Activated gamma-delta T cell treated with anti-CD3 and anti-CD28 coated beads, Interleukin-2, amount 50 U/mL, for 16 hours (primary cell): Measurements from ENCODE around the gene SNAP25.

Source experiments
- DNase-seq: peaks from one replicate; pipeline ENCODE4 v3.0.0-alpha.2; 2020; ENCODE audit warnings: low read depth

Gene SNAP25

DNA sequence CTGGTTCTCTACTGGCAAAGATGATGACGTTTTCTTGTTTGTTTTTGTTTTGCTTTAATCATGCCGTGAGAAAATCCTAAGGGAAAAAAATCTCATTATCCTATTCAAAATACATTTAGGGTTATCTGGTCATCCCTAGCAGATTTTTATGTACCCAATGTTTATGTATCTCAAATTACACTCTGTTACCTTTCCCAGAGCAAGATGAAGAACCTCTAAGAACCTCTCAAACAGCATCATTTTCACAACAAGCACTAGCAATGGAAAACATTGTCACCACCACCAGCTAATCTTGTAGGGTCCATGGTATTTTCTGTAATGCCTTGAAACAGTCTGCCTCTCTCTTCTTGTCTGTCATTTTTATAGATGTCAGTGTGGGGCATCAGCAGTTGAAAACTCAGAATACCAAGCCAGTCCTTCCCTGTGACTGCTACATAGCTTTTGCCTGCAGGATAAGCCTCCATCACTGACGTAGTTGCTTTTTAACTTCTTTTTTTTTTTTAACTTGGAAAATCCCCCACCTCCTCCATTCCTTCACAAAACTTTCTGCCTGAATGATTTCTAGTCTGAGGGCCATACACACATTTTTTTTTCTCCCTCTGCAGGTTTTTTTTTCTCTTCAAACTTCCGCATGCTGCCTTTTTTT, 2.4 kb upstream of the SNAP25 start:
- DNase-seq: no peak

- DNase-seq: no peak
These were observed 764 bp upstream of the SNAP25 start for GRCh38 chr20:10217721-10218410.

DNA sequence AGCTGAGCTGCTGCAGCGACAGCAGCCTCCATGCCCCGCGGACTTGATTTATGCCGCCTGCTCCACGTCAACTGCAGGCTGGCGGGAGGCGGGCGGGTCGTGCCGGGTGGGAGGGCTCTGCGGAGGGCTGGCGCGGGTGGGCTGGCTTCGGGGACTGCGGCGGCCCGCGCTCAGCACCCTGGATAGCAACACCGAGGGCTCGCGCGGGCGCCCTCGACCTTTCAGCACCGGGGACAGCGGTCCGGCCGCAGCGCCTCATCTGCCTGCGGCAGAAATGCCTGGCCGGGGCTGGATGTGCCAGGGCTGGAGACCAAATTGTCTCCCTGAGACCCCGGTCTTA, 792 bp downstream of the SNAP25 start:
- peak; percentile 26 for DNase-seq

GRCh38 chr20:10219993-10220750, 1.5 kb downstream of the SNAP25 start:
- DNase-seq: no peak

DNA sequence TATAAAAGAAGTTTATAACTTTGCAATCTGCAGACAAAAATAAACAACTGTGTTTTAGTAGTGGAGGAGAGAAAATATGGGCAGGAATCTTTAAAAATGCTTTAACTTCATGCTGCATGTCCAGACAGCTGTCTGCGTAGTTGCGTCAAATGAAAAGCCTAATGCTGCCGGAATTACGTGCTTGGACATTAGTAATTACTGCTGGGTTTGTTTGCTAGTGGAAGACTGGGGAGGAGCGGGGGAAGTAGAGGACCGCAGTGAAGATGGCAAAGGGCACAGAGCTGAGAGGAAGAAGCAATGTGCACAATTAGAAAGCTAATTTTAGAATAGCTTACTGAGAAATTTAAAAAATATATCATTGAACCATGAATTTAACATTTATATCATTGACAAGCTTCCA, 2.4 kb downstream of the SNAP25 start:
- DNase-seq: no peak

DNA sequence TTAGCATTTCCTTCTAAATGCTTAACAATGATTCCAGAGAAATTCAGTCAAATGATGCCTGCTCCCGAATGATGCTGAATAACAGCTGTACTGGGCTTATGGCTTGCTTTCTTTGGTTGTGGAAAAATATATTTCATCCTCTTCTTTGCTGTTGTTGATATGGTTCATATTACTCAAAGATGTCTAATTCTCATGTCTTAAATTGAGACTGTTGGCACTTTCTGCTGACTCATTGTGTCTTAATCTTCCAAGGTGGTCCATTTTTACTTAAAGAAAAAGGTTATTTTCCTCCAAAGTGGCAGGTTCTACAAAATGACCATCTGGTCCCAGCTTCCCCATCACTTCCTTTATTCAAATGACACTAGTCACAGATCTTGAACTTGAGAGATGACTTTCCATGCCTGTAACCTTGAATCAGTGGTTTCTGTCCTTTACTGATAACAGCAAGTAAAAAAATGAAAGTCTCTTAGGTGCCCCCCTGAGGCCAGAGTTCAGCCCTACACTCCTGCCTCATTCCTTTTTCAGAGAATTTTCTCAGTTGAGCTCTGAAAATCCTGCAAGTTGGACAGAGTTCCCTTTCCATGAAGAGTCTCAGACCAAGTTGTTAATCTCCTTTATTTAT, 6.9 kb downstream of the SNAP25 start:
- DNase-seq: no peak

DNA sequence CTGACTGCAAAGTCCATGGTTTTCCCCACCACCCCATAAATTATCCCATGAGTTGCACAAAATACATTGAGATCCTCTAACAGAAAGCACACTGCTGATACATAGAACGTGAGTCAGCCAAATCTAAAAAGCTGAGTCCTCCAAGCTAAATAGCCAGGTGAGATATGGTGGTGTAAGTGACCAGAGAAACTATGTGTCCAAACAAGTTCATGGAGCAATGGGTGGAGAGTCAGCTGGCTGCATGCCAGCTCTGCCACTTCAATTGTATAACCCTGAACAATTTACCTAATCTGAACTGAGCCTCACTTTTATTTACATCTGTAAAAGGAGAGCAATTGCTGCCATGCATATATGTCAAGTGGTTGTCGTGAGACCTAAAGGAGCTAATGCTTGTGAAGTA, 9.7 kb downstream of the SNAP25 start:
- no peak for DNase-seq

GRCh38 chr20:10231290-10231689, 12.7 kb downstream of the SNAP25 start:
- no peak for DNase-seq

- DNase-seq: no peak
These were observed 18.2 kb downstream of the SNAP25 start for GRCh38 chr20:10236540-10237533.

- DNase-seq: no peak
These were observed 21.3 kb downstream of the SNAP25 start for GRCh38 chr20:10239954-10240353.

DNA sequence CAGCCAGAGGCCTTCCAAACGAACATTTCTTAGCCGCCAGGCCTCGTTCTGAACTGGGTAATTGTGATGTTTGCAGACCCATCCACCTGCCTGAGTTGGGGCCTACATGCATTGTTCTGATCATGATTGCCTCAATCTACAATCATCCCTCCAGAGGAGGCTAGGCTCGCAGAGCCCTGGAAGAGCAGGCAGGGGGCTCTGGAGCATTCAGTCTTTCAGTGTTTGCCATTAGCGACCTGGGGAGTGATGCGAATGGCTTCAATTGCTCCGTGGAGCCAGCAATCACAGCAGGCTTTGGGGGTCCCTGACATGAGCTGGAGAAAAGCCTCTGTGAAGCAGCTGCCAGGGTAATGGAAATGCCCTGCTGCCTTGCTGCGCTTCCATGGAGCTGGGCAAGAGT, 22.0 kb downstream of the SNAP25 start:
- DNase-seq: no peak

GRCh38 chr20:10242166-10242565, 23.5 kb downstream of the SNAP25 start:
- no peak for DNase-seq

- no peak for DNase-seq
These were observed 28.8 kb downstream of the SNAP25 start for GRCh38 chr20:10247440-10247839.

DNA sequence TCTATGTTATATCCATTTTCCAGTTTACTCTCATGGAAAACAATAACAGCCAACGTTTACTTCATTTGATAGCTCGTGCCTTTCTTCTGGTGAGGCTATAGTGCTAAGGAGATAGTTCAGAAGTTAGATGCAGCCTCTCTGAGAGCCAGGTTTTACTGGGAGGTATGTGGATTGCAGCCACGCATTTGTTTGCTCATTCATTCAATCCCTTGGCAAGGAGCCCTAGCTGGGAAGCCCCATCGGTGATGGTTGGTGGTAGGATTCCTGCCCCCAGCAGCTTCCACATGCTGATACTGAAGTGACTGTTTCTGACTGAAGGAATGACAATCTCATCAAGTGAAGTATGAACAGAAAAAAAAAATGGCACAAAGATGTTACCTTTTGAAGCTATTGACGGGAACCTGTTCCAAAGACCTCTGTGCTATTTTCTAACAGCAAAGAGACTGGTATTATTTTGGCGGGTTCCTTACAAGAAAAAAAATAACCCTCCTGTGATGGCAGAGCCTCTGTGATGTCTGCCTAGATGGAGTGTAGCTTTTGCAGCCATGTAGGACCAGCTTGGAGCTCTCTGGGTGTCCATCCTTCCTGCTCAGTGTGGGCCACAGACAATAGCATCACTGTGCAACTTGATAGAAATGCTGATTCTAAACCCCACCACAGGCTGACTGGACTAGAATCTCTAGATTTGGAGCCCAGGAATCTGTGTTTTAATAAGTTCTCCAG, 30.6 kb downstream of the SNAP25 start:
- no peak for DNase-seq

GRCh38 chr20:10249822-10250221, 31.2 kb downstream of the SNAP25 start:
- no peak for DNase-seq

GRCh38 chr20:10250902-10251301, 32.3 kb downstream of the SNAP25 start:
- no peak for DNase-seq

DNA sequence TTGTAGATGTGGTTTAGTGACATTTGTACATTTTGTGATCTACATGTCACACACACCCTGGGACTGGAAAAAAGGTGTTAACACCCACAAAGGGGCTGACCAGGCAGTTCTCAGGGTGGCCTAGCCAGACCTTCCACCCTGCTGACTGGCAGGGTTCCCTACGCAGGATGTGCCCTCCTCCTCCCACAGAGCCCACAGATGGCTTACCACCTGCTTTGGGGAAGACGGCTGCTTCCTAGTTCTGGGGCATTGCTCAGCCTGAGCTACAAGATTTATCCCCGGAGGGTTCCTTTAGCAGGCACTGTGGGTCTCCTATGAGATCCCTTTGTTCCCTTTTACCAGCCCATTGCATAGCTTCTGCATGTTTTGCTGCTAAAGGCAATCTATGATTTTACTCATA, 35.1 kb downstream of the SNAP25 start:
- no peak for DNase-seq

DNA sequence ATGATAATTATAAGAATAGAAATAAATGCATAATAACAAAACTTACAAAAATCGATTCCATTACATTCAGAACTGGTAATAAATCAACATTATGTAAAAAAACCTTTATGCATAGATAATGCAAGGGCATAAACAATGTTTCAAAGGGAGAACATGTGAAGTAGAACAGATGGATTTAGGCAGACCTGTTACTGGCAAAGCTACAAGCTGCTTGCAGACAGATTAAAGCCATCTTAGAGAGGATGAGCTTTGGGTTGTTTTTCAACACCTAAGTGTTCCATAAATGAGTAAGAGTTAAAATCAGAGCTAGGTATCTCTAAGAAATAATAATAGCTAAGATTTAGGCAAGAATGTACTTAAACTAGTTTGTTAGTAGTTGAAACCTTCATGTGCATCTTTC, 37.2 kb downstream of the SNAP25 start:
- no peak for DNase-seq

DNA sequence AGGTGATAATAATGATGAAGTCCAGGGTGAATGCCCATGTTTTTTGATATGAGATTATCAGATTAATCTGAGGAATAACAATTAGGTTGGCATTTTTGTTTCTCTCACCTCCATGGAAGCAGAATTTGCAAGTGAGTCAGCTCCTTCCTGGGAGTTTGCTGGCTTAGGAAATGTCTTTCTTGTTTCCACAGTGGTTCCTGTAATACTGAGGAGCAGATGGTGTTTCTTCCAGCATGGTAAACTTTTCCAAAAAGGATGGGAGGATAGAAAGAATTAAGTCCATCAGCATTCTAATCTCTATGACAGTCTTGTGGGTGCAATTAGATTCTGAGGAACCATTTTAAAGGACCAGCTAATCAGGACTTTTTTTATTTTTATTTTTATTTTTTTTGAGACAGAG, 40.5 kb downstream of the SNAP25 start:
- DNase-seq: no peak

DNA sequence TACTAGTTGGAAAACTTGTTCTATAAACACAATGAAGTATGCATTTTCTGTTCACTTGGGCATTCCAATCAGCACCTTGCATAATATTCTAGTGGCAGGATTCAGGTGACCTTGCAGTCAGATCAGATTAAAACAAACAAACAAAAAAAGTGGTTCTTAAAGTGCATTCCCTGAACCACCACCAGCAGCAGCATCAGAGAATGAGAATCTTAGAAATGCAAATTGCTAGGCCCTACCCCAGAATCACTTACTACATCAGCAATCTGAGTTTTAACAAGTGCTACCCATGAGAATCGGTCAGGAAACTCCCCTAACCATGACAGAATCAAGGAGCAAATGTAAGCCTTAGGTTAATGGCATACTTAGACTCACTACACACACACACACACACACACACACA, 41.7 kb downstream of the SNAP25 start:
- DNase-seq: no peak

DNA sequence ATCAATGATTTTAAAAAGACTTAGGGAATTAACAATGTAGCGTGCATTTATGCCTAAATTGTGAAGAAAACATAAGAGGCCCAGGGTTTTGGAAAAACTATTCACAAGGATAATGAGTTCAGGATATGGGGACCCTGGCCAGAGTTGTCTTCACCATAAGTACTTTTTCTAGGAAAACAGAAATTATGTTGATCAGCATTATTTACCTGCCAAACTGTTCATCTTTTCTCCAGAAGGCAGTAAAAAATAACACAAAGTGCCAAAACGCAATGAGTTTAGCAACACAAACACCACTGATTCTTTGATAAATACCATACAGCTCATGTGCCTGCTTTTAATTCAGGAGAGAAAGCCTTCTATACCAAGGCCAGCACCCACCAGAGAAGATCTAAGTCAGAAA, 43.1 kb downstream of the SNAP25 start:
- no peak for DNase-seq
